HEK293 (cell line): ENCODE measurements around the gene TMEM121B.

Source experiments
- GLI4 ChIP-seq: fragments of 450-650 bp; formaldehyde crosslinking; IDR thresholded peaks from 2 replicates; pipeline ENCODE4 v1.5.1; 2016; ENCODE audit warnings: missing biosample characterization, missing genetic modification characterization
- SP7 ChIP-seq: fragments of 450-650 bp; formaldehyde crosslinking; IDR thresholded peaks from 2 replicates; pipeline ENCODE4 v1.5.1; 2016; ENCODE audit warnings: missing biosample characterization, missing genetic modification characterization
- YY1 ChIP-seq: fragments of 450-650 bp; formaldehyde crosslinking; IDR thresholded peaks from 2 replicates; pipeline ENCODE4 v1.5.1; 2018; ENCODE audit warnings: missing biosample characterization, missing genetic modification characterization
- ZFP41 ChIP-seq: fragments of 450-650 bp; formaldehyde crosslinking; IDR thresholded peaks from 2 replicates; pipeline ENCODE4 v1.5.1; 2016; ENCODE audit warnings: missing biosample characterization, missing genetic modification characterization, borderline replicate concordance
- ZNF138 ChIP-seq: fragments of 450-650 bp; formaldehyde crosslinking; IDR thresholded peaks from 2 replicates; pipeline ENCODE4 v1.5.1; 2016; ENCODE audit warnings: missing biosample characterization, missing genetic modification characterization, borderline replicate concordance
- ZNF335 ChIP-seq: fragments of 450-650 bp; formaldehyde crosslinking; conservative IDR thresholded peaks from 2 replicates; pipeline ENCODE4 v1.5.1; 2016; ENCODE audit warnings: missing biosample characterization, missing genetic modification characterization
- TF ChIP-seq, protein P1 (sequence below): fragments of 450-650 bp; formaldehyde crosslinking; IDR thresholded peaks from 2 replicates; pipeline ENCODE4 v1.5.1; 2016; ENCODE audit warnings: missing biosample characterization, missing genetic modification characterization
- TF ChIP-seq, protein P2 (sequence below): fragments of 450-650 bp; formaldehyde crosslinking; IDR thresholded peaks from 2 replicates; pipeline ENCODE4 v1.5.1; 2016; ENCODE audit warnings: missing biosample characterization, missing genetic modification characterization
- TF ChIP-seq, protein P3 (sequence below): fragments of 450-650 bp; formaldehyde crosslinking; IDR thresholded peaks from 2 replicates; pipeline ENCODE4 v1.5.1; 2016; ENCODE audit warnings: missing biosample characterization, missing genetic modification characterization
- TF ChIP-seq, protein P4 (sequence below): fragments of 450-650 bp; formaldehyde crosslinking; IDR thresholded peaks from 2 replicates; pipeline ENCODE4 v1.5.1; 2016; ENCODE audit warnings: missing biosample characterization, missing genetic modification characterization, low read depth
- TF ChIP-seq, protein P5 (sequence below): fragments of 450-650 bp; formaldehyde crosslinking; IDR thresholded peaks from 2 replicates; pipeline ENCODE4 v1.5.1; 2017; ENCODE audit warnings: missing biosample characterization, missing genetic modification characterization
- TF ChIP-seq, protein P6 (sequence below): fragments of 450-650 bp; formaldehyde crosslinking; IDR thresholded peaks from 2 replicates; pipeline ENCODE4 v1.5.1; 2016; ENCODE audit warnings: missing biosample characterization, missing genetic modification characterization

DNA sequence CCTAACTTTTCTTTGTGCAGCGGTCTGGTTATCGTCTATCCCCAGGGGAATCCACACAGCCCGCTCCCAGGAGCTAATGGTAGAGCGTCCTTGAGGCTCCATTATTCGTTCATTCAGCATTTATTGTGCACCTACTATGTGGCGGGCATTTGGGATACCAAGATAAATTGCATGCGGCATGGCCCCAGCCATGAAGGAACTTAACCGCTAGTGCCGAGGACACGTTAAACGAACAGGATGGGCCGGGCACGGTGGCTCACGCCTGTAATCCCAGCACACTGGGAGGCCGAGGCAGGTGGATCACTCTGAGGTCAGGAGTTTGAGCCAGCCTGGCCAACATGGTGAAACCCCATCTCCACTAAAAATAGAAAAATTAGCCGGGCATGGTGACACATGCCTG is 11.2 kb downstream of the TMEM121B start:
- TF ChIP-seq, protein P1, sequence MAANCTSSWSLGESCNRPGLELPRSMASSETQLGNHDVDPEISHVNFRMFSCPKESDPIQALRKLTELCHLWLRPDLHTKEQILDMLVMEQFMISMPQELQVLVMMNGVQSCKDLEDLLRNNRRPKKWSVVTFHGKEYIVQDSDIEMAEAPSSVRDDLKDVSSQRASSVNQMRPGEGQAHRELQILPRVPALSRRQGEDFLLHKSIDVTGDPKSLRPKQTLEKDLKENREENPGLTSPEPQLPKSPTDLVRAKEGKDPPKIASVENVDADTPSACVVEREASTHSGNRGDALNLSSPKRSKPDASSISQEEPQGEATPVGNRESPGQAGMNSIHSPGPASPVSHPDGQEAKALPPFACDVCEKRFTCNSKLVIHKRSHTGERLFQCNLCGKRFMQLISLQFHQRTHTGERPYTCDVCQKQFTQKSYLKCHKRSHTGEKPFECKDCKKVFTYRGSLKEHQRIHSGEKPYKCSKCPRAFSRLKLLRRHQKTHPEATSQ: no peak
- TF ChIP-seq ZNF335 (tag by site-specific recombination) (no peak), SP7 (tag by site-specific recombination) (no peak), YY1 (tag by site-specific recombination) (no peak), GLI4 (tag by site-specific recombination) (no peak), ZNF138 (no peak), ZFP41 (tag by site-specific recombination) (no peak)
- TF ChIP-seq, protein P2, sequence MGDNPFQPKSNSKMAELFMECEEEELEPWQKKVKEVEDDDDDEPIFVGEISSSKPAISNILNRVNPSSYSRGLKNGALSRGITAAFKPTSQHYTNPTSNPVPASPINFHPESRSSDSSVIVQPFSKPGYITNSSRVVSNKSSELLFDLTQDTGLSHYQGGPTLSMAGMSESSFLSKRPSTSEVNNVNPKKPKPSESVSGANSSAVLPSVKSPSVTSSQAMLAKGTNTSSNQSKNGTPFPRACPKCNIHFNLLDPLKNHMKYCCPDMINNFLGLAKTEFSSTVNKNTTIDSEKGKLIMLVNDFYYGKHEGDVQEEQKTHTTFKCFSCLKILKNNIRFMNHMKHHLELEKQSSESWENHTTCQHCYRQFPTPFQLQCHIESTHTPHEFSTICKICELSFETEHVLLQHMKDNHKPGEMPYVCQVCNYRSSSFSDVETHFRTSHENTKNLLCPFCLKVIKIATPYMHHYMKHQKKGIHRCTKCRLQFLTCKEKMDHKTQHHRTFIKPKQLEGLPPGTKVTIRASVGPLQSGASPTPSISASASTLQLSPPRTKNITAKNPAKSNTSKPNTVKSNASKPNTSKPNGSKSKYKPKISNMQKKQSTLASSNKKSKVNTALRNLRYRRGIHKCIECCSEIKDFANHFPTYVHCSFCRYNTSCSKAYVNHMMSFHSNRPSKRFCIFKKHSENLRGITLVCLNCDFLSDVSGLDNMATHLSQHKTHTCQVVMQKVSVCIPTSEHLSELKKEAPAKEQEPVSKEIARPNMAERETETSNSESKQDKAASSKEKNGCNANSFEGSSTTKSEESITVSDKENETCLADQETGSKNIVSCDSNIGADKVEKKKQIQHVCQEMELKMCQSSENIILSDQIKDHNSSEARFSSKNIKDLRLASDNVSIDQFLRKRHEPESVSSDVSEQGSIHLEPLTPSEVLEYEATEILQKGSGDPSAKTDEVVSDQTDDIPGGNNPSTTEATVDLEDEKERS (tag by site-specific recombination): no peak
- TF ChIP-seq, protein P3, sequence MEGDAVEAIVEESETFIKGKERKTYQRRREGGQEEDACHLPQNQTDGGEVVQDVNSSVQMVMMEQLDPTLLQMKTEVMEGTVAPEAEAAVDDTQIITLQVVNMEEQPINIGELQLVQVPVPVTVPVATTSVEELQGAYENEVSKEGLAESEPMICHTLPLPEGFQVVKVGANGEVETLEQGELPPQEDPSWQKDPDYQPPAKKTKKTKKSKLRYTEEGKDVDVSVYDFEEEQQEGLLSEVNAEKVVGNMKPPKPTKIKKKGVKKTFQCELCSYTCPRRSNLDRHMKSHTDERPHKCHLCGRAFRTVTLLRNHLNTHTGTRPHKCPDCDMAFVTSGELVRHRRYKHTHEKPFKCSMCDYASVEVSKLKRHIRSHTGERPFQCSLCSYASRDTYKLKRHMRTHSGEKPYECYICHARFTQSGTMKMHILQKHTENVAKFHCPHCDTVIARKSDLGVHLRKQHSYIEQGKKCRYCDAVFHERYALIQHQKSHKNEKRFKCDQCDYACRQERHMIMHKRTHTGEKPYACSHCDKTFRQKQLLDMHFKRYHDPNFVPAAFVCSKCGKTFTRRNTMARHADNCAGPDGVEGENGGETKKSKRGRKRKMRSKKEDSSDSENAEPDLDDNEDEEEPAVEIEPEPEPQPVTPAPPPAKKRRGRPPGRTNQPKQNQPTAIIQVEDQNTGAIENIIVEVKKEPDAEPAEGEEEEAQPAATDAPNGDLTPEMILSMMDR: no peak
- TF ChIP-seq, protein P4, sequence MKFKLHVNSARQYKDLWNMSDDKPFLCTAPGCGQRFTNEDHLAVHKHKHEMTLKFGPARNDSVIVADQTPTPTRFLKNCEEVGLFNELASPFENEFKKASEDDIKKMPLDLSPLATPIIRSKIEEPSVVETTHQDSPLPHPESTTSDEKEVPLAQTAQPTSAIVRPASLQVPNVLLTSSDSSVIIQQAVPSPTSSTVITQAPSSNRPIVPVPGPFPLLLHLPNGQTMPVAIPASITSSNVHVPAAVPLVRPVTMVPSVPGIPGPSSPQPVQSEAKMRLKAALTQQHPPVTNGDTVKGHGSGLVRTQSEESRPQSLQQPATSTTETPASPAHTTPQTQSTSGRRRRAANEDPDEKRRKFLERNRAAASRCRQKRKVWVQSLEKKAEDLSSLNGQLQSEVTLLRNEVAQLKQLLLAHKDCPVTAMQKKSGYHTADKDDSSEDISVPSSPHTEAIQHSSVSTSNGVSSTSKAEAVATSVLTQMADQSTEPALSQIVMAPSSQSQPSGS (tag by site-specific recombination): no peak
- TF ChIP-seq, protein P5, sequence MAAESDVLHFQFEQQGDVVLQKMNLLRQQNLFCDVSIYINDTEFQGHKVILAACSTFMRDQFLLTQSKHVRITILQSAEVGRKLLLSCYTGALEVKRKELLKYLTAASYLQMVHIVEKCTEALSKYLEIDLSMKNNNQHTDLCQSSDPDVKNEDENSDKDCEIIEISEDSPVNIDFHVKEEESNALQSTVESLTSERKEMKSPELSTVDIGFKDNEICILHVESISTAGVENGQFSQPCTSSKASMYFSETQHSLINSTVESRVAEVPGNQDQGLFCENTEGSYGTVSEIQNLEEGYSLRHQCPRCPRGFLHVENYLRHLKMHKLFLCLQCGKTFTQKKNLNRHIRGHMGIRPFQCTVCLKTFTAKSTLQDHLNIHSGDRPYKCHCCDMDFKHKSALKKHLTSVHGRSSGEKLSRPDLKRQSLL (tag by site-specific recombination): no peak
- TF ChIP-seq, protein P6, sequence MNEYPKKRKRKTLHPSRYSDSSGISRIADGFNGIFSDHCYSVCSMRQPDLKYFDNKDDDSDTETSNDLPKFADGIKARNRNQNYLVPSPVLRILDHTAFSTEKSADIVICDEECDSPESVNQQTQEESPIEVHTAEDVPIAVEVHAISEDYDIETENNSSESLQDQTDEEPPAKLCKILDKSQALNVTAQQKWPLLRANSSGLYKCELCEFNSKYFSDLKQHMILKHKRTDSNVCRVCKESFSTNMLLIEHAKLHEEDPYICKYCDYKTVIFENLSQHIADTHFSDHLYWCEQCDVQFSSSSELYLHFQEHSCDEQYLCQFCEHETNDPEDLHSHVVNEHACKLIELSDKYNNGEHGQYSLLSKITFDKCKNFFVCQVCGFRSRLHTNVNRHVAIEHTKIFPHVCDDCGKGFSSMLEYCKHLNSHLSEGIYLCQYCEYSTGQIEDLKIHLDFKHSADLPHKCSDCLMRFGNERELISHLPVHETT (tag by site-specific recombination): no peak
